GM12872 (cell line): ENCODE data around the gene SLC4A2.

Source experiments
- TF ChIP-seq, protein P1 (sequence below): IDR thresholded peaks from 3 replicates; pipeline ENCODE4 v1.5.1; 2011; ENCODE audit warnings: low read depth, mild to moderate bottlenecking, low read length, moderate library complexity; ENCODE audit not compliant: insufficient read depth

SLC4A2 gene

DNA sequence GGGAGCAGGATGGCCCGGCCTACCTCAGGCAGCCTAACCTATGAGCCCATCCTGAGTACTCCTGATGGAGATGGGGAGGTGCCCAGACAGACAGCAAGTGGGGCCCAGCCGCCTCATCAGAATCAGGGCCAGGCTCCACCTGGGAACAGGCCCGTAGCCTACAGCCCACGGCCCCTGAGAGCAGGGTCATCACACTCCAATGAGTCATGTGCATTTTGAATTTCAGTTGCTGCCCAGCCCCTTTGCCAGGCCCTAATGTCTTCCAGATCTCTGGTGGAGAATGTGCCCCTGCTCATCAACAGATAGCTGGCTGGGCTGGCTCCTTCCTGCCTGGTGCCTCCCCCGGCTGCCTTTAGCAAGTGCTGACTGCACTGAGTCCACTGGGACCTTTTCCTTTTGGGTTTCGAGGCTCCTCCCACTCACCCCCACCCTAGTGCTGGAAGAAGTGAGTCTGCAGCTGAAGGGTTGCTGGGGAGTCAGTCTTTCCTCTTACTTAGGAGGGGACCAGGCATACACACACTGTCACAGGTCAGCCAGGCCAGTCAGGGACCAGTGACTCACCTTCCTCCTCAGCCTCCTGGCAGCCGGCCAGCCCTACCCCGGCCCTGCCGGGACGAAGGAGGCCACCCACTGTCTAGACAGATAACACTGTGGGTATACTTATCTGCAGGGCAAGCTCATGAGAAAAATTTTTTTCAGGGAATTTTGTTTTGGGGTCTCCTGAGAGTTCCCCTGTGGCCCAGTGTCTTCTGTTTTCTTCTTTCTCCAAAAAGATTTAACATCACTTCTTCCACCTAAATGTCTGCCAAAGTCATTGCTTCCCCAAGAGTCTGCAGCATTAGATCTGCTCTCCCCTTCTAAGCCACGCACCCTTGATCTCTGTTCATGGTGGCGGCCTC is 20.2 kb upstream of the SLC4A2 start:
- TF ChIP-seq, protein P1, sequence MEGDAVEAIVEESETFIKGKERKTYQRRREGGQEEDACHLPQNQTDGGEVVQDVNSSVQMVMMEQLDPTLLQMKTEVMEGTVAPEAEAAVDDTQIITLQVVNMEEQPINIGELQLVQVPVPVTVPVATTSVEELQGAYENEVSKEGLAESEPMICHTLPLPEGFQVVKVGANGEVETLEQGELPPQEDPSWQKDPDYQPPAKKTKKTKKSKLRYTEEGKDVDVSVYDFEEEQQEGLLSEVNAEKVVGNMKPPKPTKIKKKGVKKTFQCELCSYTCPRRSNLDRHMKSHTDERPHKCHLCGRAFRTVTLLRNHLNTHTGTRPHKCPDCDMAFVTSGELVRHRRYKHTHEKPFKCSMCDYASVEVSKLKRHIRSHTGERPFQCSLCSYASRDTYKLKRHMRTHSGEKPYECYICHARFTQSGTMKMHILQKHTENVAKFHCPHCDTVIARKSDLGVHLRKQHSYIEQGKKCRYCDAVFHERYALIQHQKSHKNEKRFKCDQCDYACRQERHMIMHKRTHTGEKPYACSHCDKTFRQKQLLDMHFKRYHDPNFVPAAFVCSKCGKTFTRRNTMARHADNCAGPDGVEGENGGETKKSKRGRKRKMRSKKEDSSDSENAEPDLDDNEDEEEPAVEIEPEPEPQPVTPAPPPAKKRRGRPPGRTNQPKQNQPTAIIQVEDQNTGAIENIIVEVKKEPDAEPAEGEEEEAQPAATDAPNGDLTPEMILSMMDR: no peak

DNA sequence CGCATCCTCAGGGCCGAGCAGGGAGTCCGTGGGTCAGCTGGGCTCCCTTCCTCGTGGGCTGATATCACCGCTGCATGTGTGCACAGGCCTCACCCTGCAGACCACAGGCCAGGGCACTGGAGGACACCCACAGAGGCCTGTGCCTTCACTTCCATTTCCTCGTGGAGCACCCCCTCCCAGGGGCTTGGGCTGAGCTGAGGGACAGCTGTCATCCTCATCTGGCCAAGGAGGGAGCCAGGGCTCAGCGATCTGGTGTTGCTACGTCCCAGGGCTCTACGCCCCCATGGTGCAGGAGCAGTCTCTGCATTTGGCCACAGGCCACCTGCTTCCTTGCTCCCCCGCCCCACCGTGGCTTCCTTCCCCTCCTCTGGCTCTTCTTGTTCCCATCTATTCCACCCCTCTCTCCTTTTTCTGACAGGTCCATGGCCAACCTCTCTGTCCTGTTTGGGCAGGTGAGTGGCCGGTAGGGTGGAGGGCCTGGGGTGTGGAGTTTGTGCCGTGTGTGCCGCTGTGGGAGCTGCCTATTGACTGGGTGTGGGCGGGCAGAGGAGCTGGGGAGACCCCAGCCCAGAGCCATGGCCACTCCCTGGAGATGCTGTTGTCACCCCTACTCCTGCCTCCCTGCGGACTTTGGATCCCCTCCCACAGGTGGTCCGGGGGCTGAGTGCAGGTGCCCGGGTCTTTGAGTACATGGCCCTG is 19.4 kb upstream of the SLC4A2 start:
- TF ChIP-seq, protein P1: no peak

DNA sequence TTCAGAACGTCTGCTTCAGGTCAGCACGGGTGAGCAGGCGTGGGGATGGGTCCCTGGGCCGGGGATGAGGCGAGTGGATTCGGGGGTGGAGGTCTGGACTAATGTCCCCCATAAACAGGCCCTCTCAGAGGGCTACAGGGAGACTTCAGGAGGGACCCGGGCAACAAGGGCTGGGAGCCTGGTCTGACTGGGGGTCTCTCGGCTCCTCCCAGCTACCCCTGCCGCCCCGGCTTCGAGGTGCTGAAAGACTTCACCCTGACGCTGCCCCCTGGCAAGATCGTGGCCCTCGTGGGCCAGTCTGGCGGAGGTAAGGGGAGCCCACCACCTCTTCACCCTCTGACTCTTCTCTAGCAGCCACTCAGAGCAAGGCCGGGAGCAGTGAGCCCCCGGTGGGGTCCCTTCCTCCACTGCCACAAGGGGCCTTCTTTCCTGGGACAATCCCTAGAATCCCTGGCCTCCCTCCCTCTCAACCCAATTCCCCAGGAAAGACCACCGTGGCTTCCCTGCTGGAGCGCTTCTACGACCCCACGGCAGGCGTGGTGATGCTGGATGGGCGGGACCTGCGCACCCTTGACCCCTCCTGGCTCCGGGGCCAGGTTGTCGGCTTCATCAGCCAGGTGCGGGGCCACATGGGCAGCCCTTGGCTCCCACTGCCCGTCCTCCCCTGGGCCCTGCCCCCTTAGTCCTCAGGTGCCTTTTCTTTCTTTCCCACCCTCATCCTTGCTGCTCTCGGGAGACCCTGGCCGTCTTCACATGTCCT is 18.6 kb upstream of the SLC4A2 start:
- TF ChIP-seq, protein P1: no peak

DNA sequence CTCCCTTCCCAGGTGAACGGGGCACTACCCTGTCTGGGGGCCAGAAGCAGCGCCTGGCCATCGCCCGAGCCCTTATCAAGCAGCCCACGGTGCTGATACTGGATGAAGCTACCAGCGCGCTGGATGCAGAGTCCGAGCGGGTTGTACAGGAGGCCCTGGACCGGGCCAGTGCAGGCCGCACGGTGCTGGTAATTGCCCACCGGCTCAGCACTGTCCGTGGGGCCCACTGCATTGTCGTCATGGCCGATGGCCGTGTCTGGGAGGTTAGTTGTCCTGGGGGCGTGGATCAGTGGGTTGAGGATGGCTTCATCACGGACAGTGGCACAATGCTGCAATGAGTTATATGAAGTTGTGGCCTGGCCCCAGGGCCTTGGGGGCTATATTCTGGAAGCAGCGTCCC is 15.4 kb upstream of the SLC4A2 start:
- TF ChIP-seq, protein P1: no peak

DNA sequence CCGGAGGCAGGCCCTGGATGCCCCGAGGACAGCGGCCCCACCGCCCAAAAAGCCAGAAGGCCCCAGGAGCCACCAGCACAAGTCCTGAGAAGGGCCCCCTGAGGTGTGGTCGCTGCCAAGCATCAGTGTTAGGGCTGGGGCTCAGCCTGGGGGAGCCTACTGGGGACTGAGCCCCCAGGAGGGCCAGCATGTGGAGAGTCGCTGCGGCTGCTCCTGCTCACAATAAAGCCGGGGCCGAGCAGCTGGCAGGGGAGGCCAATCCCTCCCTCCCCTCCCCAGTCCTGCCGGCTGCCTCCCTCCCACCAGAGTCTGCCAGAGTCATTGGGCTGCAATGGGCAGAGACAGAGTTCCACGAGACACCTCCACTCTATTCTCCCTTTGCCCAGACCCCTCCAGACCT is 14.1 kb upstream of the SLC4A2 start:
- TF ChIP-seq, protein P1: no peak

DNA sequence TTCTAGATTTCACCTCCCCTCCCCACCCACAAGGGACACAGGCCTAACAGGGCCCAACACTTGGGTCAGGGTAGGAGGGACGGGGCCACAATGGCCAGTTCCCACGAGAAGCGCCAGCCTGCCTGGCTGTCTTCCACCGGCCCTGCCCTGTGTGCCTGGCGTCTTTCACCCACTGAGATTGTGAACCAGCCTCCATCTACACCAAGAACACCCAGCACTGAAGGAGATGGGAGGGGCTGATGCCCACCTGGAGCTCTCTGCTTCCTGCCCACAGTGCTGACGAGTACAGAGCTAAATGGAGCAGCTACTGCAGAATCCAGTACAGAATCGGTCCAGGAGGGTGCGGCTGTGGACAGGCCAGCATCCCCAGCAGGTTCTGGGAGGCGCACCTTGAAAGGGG is 13.4 kb upstream of the SLC4A2 start:
- TF ChIP-seq, protein P1: no peak
